Loucy (cell line): Measurements from ENCODE around the gene LPP.

ENCODE experiments used
- H2AFZ ChIP-seq: fragments of 200-600 bp; sonication (generic); 2 replicates; pipeline ENCODE4 v1.6.0; 2016; ENCODE audit warnings: antibody characterized with exemption, mild to moderate bottlenecking, low read length, moderate library complexity
- H3F3A ChIP-seq: fragments of 200-600 bp; 2 replicates; pipeline ENCODE4 v1.6.0; 2016; ENCODE audit warnings: antibody characterized with exemption, low read depth, mild to moderate bottlenecking
- H3K27me3 ChIP-seq: fragments of 200-600 bp; sonication (generic); 2 replicates; pipeline ENCODE4 v1.6.1; 2014; ENCODE audit warnings: low read length, mild to moderate bottlenecking; ENCODE audit not compliant: insufficient read depth, poor library complexity, severe bottlenecking
- H3K36me3 ChIP-seq: fragments of 200-600 bp; sonication (generic); 2 replicates; pipeline ENCODE4 v1.6.1; 2016; ENCODE audit warnings: low read length; ENCODE audit not compliant: insufficient read depth
- H3K4me1 ChIP-seq: fragments of 200-600 bp; sonication (generic); 2 replicates; pipeline ENCODE4 v1.5.1; 2014; ENCODE audit warnings: low read length, mild to moderate bottlenecking; ENCODE audit not compliant: insufficient read depth, poor library complexity, severe bottlenecking
- H3K4me2 ChIP-seq: fragments of 200-600 bp; sonication (generic); 2 replicates; pipeline ENCODE4 v1.6.0; 2014; ENCODE audit warnings: antibody characterized with exemption, low read length, low read depth, mild to moderate bottlenecking; ENCODE audit not compliant: poor library complexity, severe bottlenecking
- H3K4me3 ChIP-seq: fragments of 200-600 bp; sonication (generic); 2 replicates; pipeline ENCODE4 v1.5.1; 2014; ENCODE audit warnings: low read length, mild to moderate bottlenecking, mixed read lengths; ENCODE audit not compliant: poor library complexity, severe bottlenecking
- H3K79me2 ChIP-seq: fragments of 200-600 bp; sonication (generic); 2 replicates; pipeline ENCODE4 v1.6.1; 2014; ENCODE audit warnings: low read length; ENCODE audit not compliant: insufficient read depth
- H3K9ac ChIP-seq: fragments of 200-600 bp; sonication (generic); 2 replicates; pipeline ENCODE4 v1.6.0; 2014; ENCODE audit warnings: mild to moderate bottlenecking, low read depth, low read length, moderate library complexity; ENCODE audit not compliant: poor library complexity, severe bottlenecking
- H3K9me2 ChIP-seq: fragments of 200-600 bp; sonication (generic); replicated peaks from 2 replicates; pipeline ENCODE4 v1.6.1; 2016; ENCODE audit warnings: low read depth, low read length, mixed read lengths
- H3K9me3 ChIP-seq: fragments of 200-600 bp; sonication (generic); 2 replicates; pipeline ENCODE4 v1.6.1; 2014; ENCODE audit warnings: mild to moderate bottlenecking, antibody characterized with exemption, low read length, low read depth; ENCODE audit not compliant: insufficient read depth
- H4K20me1 ChIP-seq: fragments of 200-600 bp; sonication (generic); 2 replicates; pipeline ENCODE4 v1.6.0; 2014; ENCODE audit warnings: antibody characterized with exemption, low read length, mild to moderate bottlenecking; ENCODE audit not compliant: insufficient read depth, poor library complexity, severe bottlenecking
- EZH2phosphoT487 ChIP-seq: fragments of 200-600 bp; IDR thresholded peaks from 2 replicates; pipeline ENCODE4 v1.6.1; 2018; ENCODE audit warnings: antibody characterized with exemption, mild to moderate bottlenecking, moderate library complexity, borderline replicate concordance
- TF ChIP-seq, protein P1 (sequence below): fragments of 200-600 bp; sonication (generic); conservative IDR thresholded peaks from 2 replicates; pipeline ENCODE4 v1.5.1; 2014; ENCODE audit warnings: mild to moderate bottlenecking, antibody characterized with exemption, low read length

The LPP gene

GRCh38 chr3:188727052-188727451 lies 573.1 kb downstream of the LPP start:
- no peak for TF ChIP-seq EZH2phosphoT487
- TF ChIP-seq, protein P1, sequence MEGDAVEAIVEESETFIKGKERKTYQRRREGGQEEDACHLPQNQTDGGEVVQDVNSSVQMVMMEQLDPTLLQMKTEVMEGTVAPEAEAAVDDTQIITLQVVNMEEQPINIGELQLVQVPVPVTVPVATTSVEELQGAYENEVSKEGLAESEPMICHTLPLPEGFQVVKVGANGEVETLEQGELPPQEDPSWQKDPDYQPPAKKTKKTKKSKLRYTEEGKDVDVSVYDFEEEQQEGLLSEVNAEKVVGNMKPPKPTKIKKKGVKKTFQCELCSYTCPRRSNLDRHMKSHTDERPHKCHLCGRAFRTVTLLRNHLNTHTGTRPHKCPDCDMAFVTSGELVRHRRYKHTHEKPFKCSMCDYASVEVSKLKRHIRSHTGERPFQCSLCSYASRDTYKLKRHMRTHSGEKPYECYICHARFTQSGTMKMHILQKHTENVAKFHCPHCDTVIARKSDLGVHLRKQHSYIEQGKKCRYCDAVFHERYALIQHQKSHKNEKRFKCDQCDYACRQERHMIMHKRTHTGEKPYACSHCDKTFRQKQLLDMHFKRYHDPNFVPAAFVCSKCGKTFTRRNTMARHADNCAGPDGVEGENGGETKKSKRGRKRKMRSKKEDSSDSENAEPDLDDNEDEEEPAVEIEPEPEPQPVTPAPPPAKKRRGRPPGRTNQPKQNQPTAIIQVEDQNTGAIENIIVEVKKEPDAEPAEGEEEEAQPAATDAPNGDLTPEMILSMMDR = no peak
- no peak overlapping the region for H3K4me3 ChIP-seq

DNA sequence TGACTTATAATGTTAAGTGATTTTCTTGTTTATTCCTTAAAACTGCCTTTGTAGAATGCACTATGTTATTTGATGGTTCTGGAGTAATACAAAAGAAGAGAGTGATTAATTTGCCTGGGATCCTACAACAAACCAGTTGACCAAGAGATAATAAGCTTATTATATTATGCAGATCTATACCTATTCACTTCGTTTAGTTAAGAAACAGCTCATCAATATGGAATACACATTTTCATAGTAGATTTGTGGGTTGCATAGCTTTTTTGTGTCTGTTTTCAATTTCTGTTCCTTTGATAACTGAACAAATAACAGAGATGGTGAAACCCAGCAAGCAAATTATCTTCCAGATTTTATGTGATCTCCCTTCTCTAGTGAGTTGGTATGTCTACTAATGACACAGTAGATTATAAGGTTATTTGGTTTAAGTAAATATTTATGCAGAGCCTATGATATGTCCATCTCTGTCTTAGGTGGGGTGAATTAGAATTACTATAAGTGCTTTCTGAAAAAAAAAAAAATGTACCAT lies 574.5 kb downstream of the LPP start:
- Histone ChIP-seq H3K9me3 (no peaks in the 10 kb centered on the region), H3K4me2 (no peak overlapping the region), H3K27me3 (no peaks in the 10 kb centered on the region), H3K4me1 (peaks cover 7% of the 10 kb centered on the region), H3K9ac (no peak overlapping the region), H2AFZ (no peak overlapping the region), H3F3A (no peaks in the 10 kb centered on the region), H3K79me2 (no peaks in the 10 kb centered on the region), H3K9me2 (no peaks in the 10 kb centered on the region), H4K20me1 (no peaks in the 10 kb centered on the region), H3K36me3 (no peaks in the 10 kb centered on the region), H3K4me3 (no peak overlapping the region)
- TF ChIP-seq EZH2phosphoT487 = no peak
- TF ChIP-seq, protein P1 = no peak

More at GRCh38 chr3:188727052-188727451, 573.1 kb downstream of the LPP start:
- Histone ChIP-seq H4K20me1 (no peaks in the 10 kb centered on the region), H3K27me3 (no peaks in the 10 kb centered on the region), H3K9me2 (no peaks in the 10 kb centered on the region), H3K79me2 (no peaks in the 10 kb centered on the region), H3K4me2 (no peak overlapping the region), H3K36me3 (no peaks in the 10 kb centered on the region), H3K4me1 (peaks cover 11% of the 10 kb centered on the region), H3K9ac (no peak overlapping the region), H3F3A (no peaks in the 10 kb centered on the region), H3K9me3 (no peaks in the 10 kb centered on the region), H2AFZ (no peak overlapping the region)

DNA sequence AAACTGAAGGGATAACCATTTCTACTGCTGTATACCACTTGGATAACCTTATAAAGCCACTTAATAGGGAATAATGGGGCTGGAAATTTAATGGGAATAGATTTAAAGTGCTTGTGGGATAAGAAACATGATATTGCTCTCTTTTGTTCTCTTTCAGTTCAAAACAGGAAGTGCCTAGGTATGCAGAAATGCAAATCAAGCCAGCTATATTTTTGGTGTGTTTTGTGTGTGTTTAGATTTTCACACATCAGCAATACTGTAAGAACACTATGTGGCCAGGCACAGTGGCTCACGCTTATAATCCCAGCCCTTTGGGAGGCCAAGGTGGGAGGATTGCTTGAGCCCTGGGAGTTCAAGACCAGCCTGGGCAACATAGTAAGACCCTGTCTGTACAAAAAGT lies 575.5 kb downstream of the LPP start:
- no peaks in the 10 kb centered on the region for H3K79me2 ChIP-seq
- TF ChIP-seq, protein P1 = no peak
- no peak for TF ChIP-seq EZH2phosphoT487
- no peaks in the 10 kb centered on the region for H3F3A ChIP-seq
- H4K20me1 ChIP-seq = no peaks in the 10 kb centered on the region
- no peak overlapping the region for H3K4me2 ChIP-seq
- no peak overlapping the region for H2AFZ ChIP-seq
- H3K9ac ChIP-seq = no peak overlapping the region
- H3K4me1 ChIP-seq = peaks cover 7% of the 10 kb centered on the region
- H3K9me3 ChIP-seq = no peaks in the 10 kb centered on the region
- H3K4me3 ChIP-seq = no peak overlapping the region
- H3K9me2 ChIP-seq = no peaks in the 10 kb centered on the region
- H3K36me3 ChIP-seq = no peaks in the 10 kb centered on the region
- H3K27me3 ChIP-seq = no peaks in the 10 kb centered on the region
